ENCODE results near the gene LRMDA.

Gene LRMDA

GRCh38 chr10:76354212-76354738 lies 922.9 kb downstream of the LRMDA start:
- H3K4me3 ChIP-seq (ENCODE audit: low read depth, low read length): no peak overlapping the region
- no peak for TF ChIP-seq CTCF (IDR thresholded peaks at IDR 0.05; ENCODE audit: low read depth, low read length)
- in situ Hi-C loops (cut with HindIII; ENCODE audit: low sequenced_read_pairs): no loop called here
- no peak for DNase-seq (ENCODE audit: low read depth, low spot score)

DNA sequence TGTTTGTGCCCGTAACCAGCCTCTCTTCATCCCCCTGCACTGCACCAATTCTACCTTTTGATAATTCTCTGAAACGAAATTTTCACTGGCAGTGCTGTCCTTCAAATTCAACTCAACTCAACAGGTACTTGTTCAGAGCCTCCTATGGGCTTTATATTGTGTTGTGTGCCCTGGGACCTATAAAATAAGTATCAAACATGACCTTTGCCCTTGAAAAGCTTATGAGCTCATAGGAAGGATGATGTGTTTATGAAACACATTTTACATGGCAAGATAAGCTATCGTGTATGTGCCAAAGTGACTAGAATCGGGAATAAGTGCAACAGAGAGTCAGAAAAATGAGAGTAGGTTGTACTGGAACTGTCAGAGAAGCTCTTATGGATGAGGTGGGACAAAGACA lies 923.5 kb downstream of the LRMDA start:
- DNase-seq (ENCODE audit: low read depth, low spot score): no peak
- in situ Hi-C loops (cut with HindIII; ENCODE audit: low sequenced_read_pairs): no loop called here
- TF ChIP-seq CTCF (IDR thresholded peaks at IDR 0.05; ENCODE audit: low read depth, low read length): no peak
- no peak overlapping the region for H3K4me3 ChIP-seq (ENCODE audit: low read depth, low read length)

DNA sequence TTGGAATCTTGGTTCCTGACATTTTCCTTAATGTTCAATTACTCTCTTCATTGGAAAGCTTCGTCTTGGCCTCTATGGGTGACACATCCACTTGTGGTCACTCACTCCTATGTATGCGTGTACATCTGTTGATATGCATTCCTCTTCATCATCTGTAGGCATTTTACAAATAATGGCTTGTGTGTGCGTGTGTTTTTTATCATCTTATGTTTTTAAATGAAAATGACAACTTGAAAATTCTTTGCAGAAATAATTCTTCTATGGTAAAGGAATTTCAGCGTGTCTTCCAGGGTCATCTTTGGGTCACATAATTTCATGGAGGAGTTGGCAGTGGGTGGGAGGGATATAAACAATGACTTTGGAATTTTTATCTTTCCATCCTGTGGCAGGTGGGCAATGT lies 925.1 kb downstream of the LRMDA start:
- no peak overlapping the region for H3K4me3 ChIP-seq (ENCODE audit: low read depth, low read length)
- no peak for TF ChIP-seq CTCF (IDR thresholded peaks at IDR 0.05; ENCODE audit: low read depth, low read length)
- in situ Hi-C loops (cut with HindIII; ENCODE audit: low sequenced_read_pairs): no loop called here
- DNase-seq (ENCODE audit: low read depth, low spot score): no peak

GRCh38 chr10:76357726-76358415 lies 926.4 kb downstream of the LRMDA start:
- in situ Hi-C loops (cut with HindIII; ENCODE audit: low sequenced_read_pairs): no loop called here
- H3K4me3 ChIP-seq (ENCODE audit: low read depth, low read length): no peak overlapping the region
- no peak for DNase-seq (ENCODE audit: low read depth, low spot score)
- no peak for TF ChIP-seq CTCF (IDR thresholded peaks at IDR 0.05; ENCODE audit: low read depth, low read length)

- DNase-seq (ENCODE audit: low read depth, low spot score): no peak
- in situ Hi-C loops (cut with HindIII; ENCODE audit: low sequenced_read_pairs): no loop called here
- no peak for TF ChIP-seq CTCF (IDR thresholded peaks at IDR 0.05; ENCODE audit: low read depth, low read length)
- H3K4me3 ChIP-seq (ENCODE audit: low read depth, low read length): no peak overlapping the region
Measured at GRCh38 chr10:76358743-76359395, 927.4 kb downstream of the LRMDA start.

GRCh38 chr10:76375761-76376160 lies 944.3 kb downstream of the LRMDA start:
- no peak for TF ChIP-seq CTCF (IDR thresholded peaks at IDR 0.05; ENCODE audit: low read depth, low read length)
- in situ Hi-C loops (cut with HindIII; ENCODE audit: low sequenced_read_pairs): no loop called here
- DNase-seq (ENCODE audit: low read depth, low spot score): no peak
- H3K4me3 ChIP-seq (ENCODE audit: low read depth, low read length): no peak overlapping the region

Measured in astrocyte of the spinal cord (primary cell).